ENCODE measurements around the gene NLRP7.
"Not testable (repeated sequence)": the region's sequence is repeated elsewhere in the genome, so short reads cannot be mapped to it uniquely, and the experiment has no call there.

The NLRP7 gene

GRCh38 chr19:54918499-54918898 lies 28.8 kb downstream of the NLRP7 start:
- no peak for DNase-seq

GRCh38 chr19:54916822-54917221 lies 30.5 kb downstream of the NLRP7 start:
- peak in 1 of 2 donors; percentile 12 for DNase-seq

- DNase-seq = not testable (repeated sequence)
Measured at GRCh38 chr19:54907899-54908298, 39.4 kb downstream of the NLRP7 start.

- DNase-seq = no peak
Measured at GRCh38 chr19:54906819-54907218, 40.5 kb downstream of the NLRP7 start.

GRCh38 chr19:54905803-54906511 lies 41.4 kb downstream of the NLRP7 start, which contains the start of gene NCR1:
Gene NCR1, plus strand, starts transcription at chr19:54906148. Its CDS starts 40 bp downstream, at chr19:54906188.
- DNase-seq = peak; percentile 28 to 33

- no peak for DNase-seq
Measured at GRCh38 chr19:54905421-54905802, 41.9 kb downstream of the NLRP7 start.

GRCh38 chr19:54904261-54904660 lies 43.1 kb downstream of the NLRP7 start:
- DNase-seq = not testable (repeated sequence)

GRCh38 chr19:54903303-54903702 lies 44.0 kb downstream of the NLRP7 start:
- no peak for DNase-seq

- DNase-seq = no peak
Measured at GRCh38 chr19:54902061-54902460, 45.3 kb downstream of the NLRP7 start.

GRCh38 chr19:54901153-54901552 lies 46.2 kb downstream of the NLRP7 start:
- peak in 1 of 2 donors; percentile 74 for DNase-seq

GRCh38 chr19:54899646-54900045 lies 47.7 kb downstream of the NLRP7 start:
- DNase-seq = not testable (repeated sequence)

GRCh38 chr19:54898685-54899084 lies 48.6 kb downstream of the NLRP7 start:
- DNase-seq = not testable (repeated sequence)

GRCh38 chr19:54896036-54896435 lies 51.3 kb downstream of the NLRP7 start:
- no peak for DNase-seq

- not testable (repeated sequence) for DNase-seq
Measured at GRCh38 chr19:54894106-54894505, 53.2 kb downstream of the NLRP7 start.

- DNase-seq = no peak
Measured at GRCh38 chr19:54893406-54893805, 53.9 kb downstream of the NLRP7 start.

GRCh38 chr19:54889566-54889965 lies 57.8 kb downstream of the NLRP7 start:
- DNase-seq = no peak

GRCh38 chr19:54888239-54888638 lies 59.1 kb downstream of the NLRP7 start:
- DNase-seq = no peak

- no peak for DNase-seq
Measured at GRCh38 chr19:54883228-54883627, 64.1 kb downstream of the NLRP7 start.

- peak in 1 of 2 donors; percentile 26 for DNase-seq
Measured at GRCh38 chr19:54882758-54883157, 64.6 kb downstream of the NLRP7 start.

GRCh38 chr19:54881884-54882283 lies 65.4 kb downstream of the NLRP7 start:
- no peak for DNase-seq

- no peak for DNase-seq
Measured at GRCh38 chr19:54877471-54877870, 69.9 kb downstream of the NLRP7 start.

- no peak for DNase-seq
Measured at GRCh38 chr19:54875506-54875905, 71.8 kb downstream of the NLRP7 start.

GRCh38 chr19:54873990-54874389 lies 73.3 kb downstream of the NLRP7 start, which contains the start of gene FCAR:
Gene FCAR, plus strand, starts transcription at chr19:54874235. Its CDS starts 55 bp downstream, at chr19:54874290.
- peak in 1 of 2 donors; percentile 56 for DNase-seq
